ENCODE data around the gene TCF12. TPM values are rescaled to one million over a fixed set of nuclear protein-coding genes. Genes with fewer than 3 reads are reported as not detected.
"Not testable (repeated sequence)": the region's sequence is repeated elsewhere in the genome, so short reads cannot be mapped to it uniquely, and the experiment has no call there.

The TCF12 gene
- polyA plus RNA-seq, 1 donor = 69.4 TPM

- Histone ChIP-seq H3K27me3 (ENCODE audit: control insufficient read depth, insufficient read depth, low read length) (no peaks in the 10 kb centered on the region), H3K27ac (ENCODE audit: low read length) (no peak overlapping the region), H3K36me3 (ENCODE audit: control insufficient read depth, insufficient read depth, low read length) (no peaks in the 10 kb centered on the region), H3K9me3 (ENCODE audit: control insufficient read depth, low read depth, low read length) (no peaks in the 10 kb centered on the region), H3K4me3 (ENCODE audit: low read length) (no peak overlapping the region), H3K4me1 (ENCODE audit: control insufficient read depth, insufficient read depth, low read length) (peaks cover 7% of the 10 kb centered on the region)
- no peak for DNase-seq
- WGBS (ENCODE audit: insufficient coverage, low lambda C conversion rate) = 67% methylated on average over 1 of the region's 3 CpGs
These were observed 68.8 kb downstream of the TCF12 start for GRCh38 chr15:56987286-56987685.

GRCh38 chr15:56988219-56988618 lies 69.8 kb downstream of the TCF12 start:
- peaks cover 3% of the 10 kb centered on the region for H3K36me3 ChIP-seq (ENCODE audit: control insufficient read depth, insufficient read depth, low read length)
- DNase-seq = no peak
- H3K27me3 ChIP-seq (ENCODE audit: control insufficient read depth, insufficient read depth, low read length) = no peaks in the 10 kb centered on the region
- peaks cover 5% of the 10 kb centered on the region for H3K4me1 ChIP-seq (ENCODE audit: control insufficient read depth, insufficient read depth, low read length)
- H3K9me3 ChIP-seq (ENCODE audit: control insufficient read depth, low read depth, low read length) = no peaks in the 10 kb centered on the region
- H3K4me3 ChIP-seq (ENCODE audit: low read length) = no peak overlapping the region
- H3K27ac ChIP-seq (ENCODE audit: low read length) = no peak overlapping the region

- H3K9me3 ChIP-seq (ENCODE audit: control insufficient read depth, low read depth, low read length) = no peaks in the 10 kb centered on the region
- no CpG with 5 or more reads among the region's 1 CpG for WGBS (ENCODE audit: insufficient coverage, low lambda C conversion rate)
- peaks cover 7% of the 10 kb centered on the region for H3K36me3 ChIP-seq (ENCODE audit: control insufficient read depth, insufficient read depth, low read length)
- no peak overlapping the region for H3K4me3 ChIP-seq (ENCODE audit: low read length)
- no peaks in the 10 kb centered on the region for H3K27me3 ChIP-seq (ENCODE audit: control insufficient read depth, insufficient read depth, low read length)
- no peak overlapping the region for H3K27ac ChIP-seq (ENCODE audit: low read length)
- H3K4me1 ChIP-seq (ENCODE audit: control insufficient read depth, insufficient read depth, low read length) = peaks cover 1% of the 10 kb centered on the region
- peak in 1 of 2 donors; percentile 3 for DNase-seq
These were observed 71.0 kb downstream of the TCF12 start for GRCh38 chr15:56989411-56989924.

- H3K27ac ChIP-seq (ENCODE audit: low read length) = no peak overlapping the region
- H3K9me3 ChIP-seq (ENCODE audit: control insufficient read depth, low read depth, low read length) = no peaks in the 10 kb centered on the region
- WGBS (ENCODE audit: insufficient coverage, low lambda C conversion rate) = 95% methylated on average over 4 of the region's 6 CpGs
- H3K27me3 ChIP-seq (ENCODE audit: control insufficient read depth, insufficient read depth, low read length) = no peaks in the 10 kb centered on the region
- H3K4me3 ChIP-seq (ENCODE audit: low read length) = no peak overlapping the region
- no peaks in the 10 kb centered on the region for H3K4me1 ChIP-seq (ENCODE audit: control insufficient read depth, insufficient read depth, low read length)
- DNase-seq = no peak
- H3K36me3 ChIP-seq (ENCODE audit: control insufficient read depth, insufficient read depth, low read length) = peaks cover 7% of the 10 kb centered on the region
These were observed 72.6 kb downstream of the TCF12 start for GRCh38 chr15:56991017-56991416.

- H3K4me3 ChIP-seq (ENCODE audit: low read length) = no peak overlapping the region
- DNase-seq = no peak
- peaks cover 7% of the 10 kb centered on the region for H3K36me3 ChIP-seq (ENCODE audit: control insufficient read depth, insufficient read depth, low read length)
- H3K27ac ChIP-seq (ENCODE audit: low read length) = no peak overlapping the region
- H3K9me3 ChIP-seq (ENCODE audit: control insufficient read depth, low read depth, low read length) = no peaks in the 10 kb centered on the region
- no peaks in the 10 kb centered on the region for H3K27me3 ChIP-seq (ENCODE audit: control insufficient read depth, insufficient read depth, low read length)
- 100% methylated on average over 1 of the region's 3 CpGs for WGBS (ENCODE audit: insufficient coverage, low lambda C conversion rate)
- no peaks in the 10 kb centered on the region for H3K4me1 ChIP-seq (ENCODE audit: control insufficient read depth, insufficient read depth, low read length)
These were observed 74.3 kb downstream of the TCF12 start for GRCh38 chr15:56992725-56993124.

- Histone ChIP-seq H3K27ac (ENCODE audit: low read length) (no peak overlapping the region), H3K4me1 (ENCODE audit: control insufficient read depth, insufficient read depth, low read length) (no peaks in the 10 kb centered on the region), H3K36me3 (ENCODE audit: control insufficient read depth, insufficient read depth, low read length) (peaks cover 7% of the 10 kb centered on the region), H3K9me3 (ENCODE audit: control insufficient read depth, low read depth, low read length) (no peaks in the 10 kb centered on the region), H3K4me3 (ENCODE audit: low read length) (no peak overlapping the region), H3K27me3 (ENCODE audit: control insufficient read depth, insufficient read depth, low read length) (no peaks in the 10 kb centered on the region)
- DNase-seq = no peak
These were observed 75.8 kb downstream of the TCF12 start for GRCh38 chr15:56994280-56994679.

GRCh38 chr15:56996093-56996492 lies 77.6 kb downstream of the TCF12 start:
- Histone ChIP-seq H3K36me3 (ENCODE audit: control insufficient read depth, insufficient read depth, low read length) (peaks cover 7% of the 10 kb centered on the region), H3K4me1 (ENCODE audit: control insufficient read depth, insufficient read depth, low read length) (no peaks in the 10 kb centered on the region), H3K27me3 (ENCODE audit: control insufficient read depth, insufficient read depth, low read length) (no peaks in the 10 kb centered on the region), H3K9me3 (ENCODE audit: control insufficient read depth, low read depth, low read length) (no peaks in the 10 kb centered on the region), H3K4me3 (ENCODE audit: low read length) (no peak overlapping the region), H3K27ac (ENCODE audit: low read length) (no peak overlapping the region)
- DNase-seq = no peak

- Histone ChIP-seq H3K4me3 (ENCODE audit: low read length) (no peak overlapping the region), H3K9me3 (ENCODE audit: control insufficient read depth, low read depth, low read length) (no peaks in the 10 kb centered on the region), H3K4me1 (ENCODE audit: control insufficient read depth, insufficient read depth, low read length) (no peaks in the 10 kb centered on the region), H3K27me3 (ENCODE audit: control insufficient read depth, insufficient read depth, low read length) (no peaks in the 10 kb centered on the region), H3K36me3 (ENCODE audit: control insufficient read depth, insufficient read depth, low read length) (peaks cover 7% of the 10 kb centered on the region), H3K27ac (ENCODE audit: low read length) (no peak overlapping the region)
- no peak for DNase-seq
- WGBS (ENCODE audit: insufficient coverage, low lambda C conversion rate) = 93% methylated on average over 3 of the region's 3 CpGs
These were observed 78.5 kb downstream of the TCF12 start for GRCh38 chr15:56996746-56997470.

GRCh38 chr15:57003418-57003817 lies 85.0 kb downstream of the TCF12 start:
- no peaks in the 10 kb centered on the region for H3K9me3 ChIP-seq (ENCODE audit: control insufficient read depth, low read depth, low read length)
- no peak overlapping the region for H3K27ac ChIP-seq (ENCODE audit: low read length)
- H3K4me1 ChIP-seq (ENCODE audit: control insufficient read depth, insufficient read depth, low read length) = no peaks in the 10 kb centered on the region
- no peak for DNase-seq
- no peak overlapping the region for H3K4me3 ChIP-seq (ENCODE audit: low read length)
- WGBS (ENCODE audit: insufficient coverage, low lambda C conversion rate) = 90% methylated on average over 2 of the region's 4 CpGs
- no peaks in the 10 kb centered on the region for H3K27me3 ChIP-seq (ENCODE audit: control insufficient read depth, insufficient read depth, low read length)
- no peaks in the 10 kb centered on the region for H3K36me3 ChIP-seq (ENCODE audit: control insufficient read depth, insufficient read depth, low read length)

GRCh38 chr15:57005244-57005643 lies 86.8 kb downstream of the TCF12 start:
- no peak overlapping the region for H3K27ac ChIP-seq (ENCODE audit: low read length)
- H3K4me3 ChIP-seq (ENCODE audit: low read length) = no peak overlapping the region
- 80% methylated on average over 1 of the region's 1 CpG for WGBS (ENCODE audit: insufficient coverage, low lambda C conversion rate)
- H3K36me3 ChIP-seq (ENCODE audit: control insufficient read depth, insufficient read depth, low read length) = no peaks in the 10 kb centered on the region
- no peak for DNase-seq
- H3K4me1 ChIP-seq (ENCODE audit: control insufficient read depth, insufficient read depth, low read length) = no peaks in the 10 kb centered on the region
- no peaks in the 10 kb centered on the region for H3K27me3 ChIP-seq (ENCODE audit: control insufficient read depth, insufficient read depth, low read length)
- H3K9me3 ChIP-seq (ENCODE audit: control insufficient read depth, low read depth, low read length) = no peaks in the 10 kb centered on the region

GRCh38 chr15:57007797-57008196 lies 89.4 kb downstream of the TCF12 start:
- H3K9me3 ChIP-seq (ENCODE audit: control insufficient read depth, low read depth, low read length); DNase-seq; H3K36me3 ChIP-seq (ENCODE audit: control insufficient read depth, insufficient read depth, low read length); H3K4me3 ChIP-seq (ENCODE audit: low read length); H3K27me3 ChIP-seq (ENCODE audit: control insufficient read depth, insufficient read depth, low read length); H3K27ac ChIP-seq (ENCODE audit: low read length); H3K4me1 ChIP-seq (ENCODE audit: control insufficient read depth, insufficient read depth, low read length): not testable (repeated sequence)
- 100% methylated on average over 1 of the region's 1 CpG for WGBS (ENCODE audit: insufficient coverage, low lambda C conversion rate)

All from large intestine (tissue), 3 donors.